ENCODE results near the gene ADH5. TPM values are rescaled to one million over a fixed set of nuclear protein-coding genes. Genes with fewer than 3 reads are reported as not detected.

The ADH5 gene
- total RNA-seq = 100 to 1,000 TPM; 111 to 158 TPM
- polyA plus RNA-seq (ENCODE audit: insufficient read length in 2 of 2) = 100 to 1,000 TPM; 127 to 132 TPM
- long read RNA-seq, donor 1, transcript ADH5-201 (9 exons, 2,615 nt) = major isoform, 32 of 82 reads
- long read RNA-seq, donor 1, partial matches to known transcripts = 47 of 82 reads
- long read RNA-seq, donor 1, other reads (novel, unspliced or antisense) = 0 of 82 reads
- long read RNA-seq, donor 2, transcript ADH5-201 (9 exons, 2,615 nt) = major isoform, 13 of 13 reads
- long read RNA-seq, donor 2, partial matches to known transcripts = 0 of 13 reads
- long read RNA-seq, donor 2, other reads (novel, unspliced or antisense) = 0 of 13 reads
- long read RNA-seq, donor 3, transcript ADH5-201 (9 exons, 2,615 nt) = major isoform, 11 of 22 reads
- long read RNA-seq, donor 3, partial matches to known transcripts = 10 of 22 reads
- long read RNA-seq, donor 3, other reads (novel, unspliced or antisense) = 0 of 22 reads
- long read RNA-seq, donor 4, transcript ADH5-210 (7 exons, 1,475 nt) = minor isoform, 5 of 329 reads
- long read RNA-seq, donor 4, transcript ADH5-201 (9 exons, 2,615 nt) = major isoform, 75 of 329 reads
- long read RNA-seq, donor 4, partial matches to known transcripts = 234 of 329 reads
- long read RNA-seq, donor 4, other reads (novel, unspliced or antisense) = 11 of 329 reads

GRCh38 chr4:99088481-99089365, at the start of gene ADH5:
Gene ADH5 (minus strand): TSS chr4:99088788. CDS start chr4:99088700, 88 bp downstream.
- H3K36me3 ChIP-seq (ENCODE audit: control insufficient read depth, insufficient read depth, low read length) = peaks cover 7% of the 10 kb centered on the region
- H3K27me3 ChIP-seq (ENCODE audit: control insufficient read depth, insufficient read depth, low read length) = no peaks in the 10 kb centered on the region
- H3K9me3 ChIP-seq (ENCODE audit: control insufficient read depth, insufficient read depth, low read length) = no peaks in the 10 kb centered on the region
- H3K4me3 ChIP-seq (ENCODE audit: low read depth, low read length) = peak within 1 kb of the TSS; percentile 95
- 0% methylated on average over 50 of the region's 53 CpGs for WGBS (ENCODE audit: insufficient coverage)
- peak; percentile 65 to 96 (median 77) for DNase-seq (ENCODE audit: low read depth in 4 of 6, low spot score in 6 of 6)
- peaks cover 14% of the 10 kb centered on the region for H3K4me1 ChIP-seq (ENCODE audit: control insufficient read depth, insufficient read depth, low read length)
- H3K27ac ChIP-seq (ENCODE audit: low read depth, low read length) = peak within 1 kb of the TSS; percentile 98

DNA sequence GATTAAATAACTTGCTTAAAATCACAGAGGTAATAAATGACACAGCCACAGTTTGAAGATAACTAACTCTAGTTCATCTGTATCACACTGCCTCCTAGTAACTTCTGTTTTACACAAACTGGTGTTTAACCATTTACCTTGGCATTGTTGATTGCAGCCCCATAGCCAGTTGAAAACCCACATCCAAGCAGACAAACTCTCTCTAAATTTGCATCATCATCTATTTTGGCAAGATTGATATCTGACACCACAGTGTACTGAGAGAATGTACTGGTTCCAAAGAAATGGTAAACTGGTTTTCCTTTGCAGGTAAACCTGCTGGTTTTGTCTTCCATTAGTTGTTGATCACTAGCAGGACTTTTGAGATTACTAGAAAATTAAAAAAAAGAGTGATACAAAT, 47.7 kb upstream of the ADH5 start:
- H3K4me1 ChIP-seq (ENCODE audit: control insufficient read depth, insufficient read depth, low read length) = no peaks in the 10 kb centered on the region
- no peak overlapping the region for H3K27ac ChIP-seq (ENCODE audit: low read depth, low read length)
- H3K36me3 ChIP-seq (ENCODE audit: control insufficient read depth, insufficient read depth, low read length) = no peaks in the 10 kb centered on the region
- no peak overlapping the region for H3K4me3 ChIP-seq (ENCODE audit: low read depth, low read length)
- H3K27me3 ChIP-seq (ENCODE audit: control insufficient read depth, insufficient read depth, low read length) = no peaks in the 10 kb centered on the region
- H3K9me3 ChIP-seq (ENCODE audit: control insufficient read depth, insufficient read depth, low read length) = no peaks in the 10 kb centered on the region
- no peak for DNase-seq (ENCODE audit: low read depth in 4 of 6, low spot score in 6 of 6)

DNA sequence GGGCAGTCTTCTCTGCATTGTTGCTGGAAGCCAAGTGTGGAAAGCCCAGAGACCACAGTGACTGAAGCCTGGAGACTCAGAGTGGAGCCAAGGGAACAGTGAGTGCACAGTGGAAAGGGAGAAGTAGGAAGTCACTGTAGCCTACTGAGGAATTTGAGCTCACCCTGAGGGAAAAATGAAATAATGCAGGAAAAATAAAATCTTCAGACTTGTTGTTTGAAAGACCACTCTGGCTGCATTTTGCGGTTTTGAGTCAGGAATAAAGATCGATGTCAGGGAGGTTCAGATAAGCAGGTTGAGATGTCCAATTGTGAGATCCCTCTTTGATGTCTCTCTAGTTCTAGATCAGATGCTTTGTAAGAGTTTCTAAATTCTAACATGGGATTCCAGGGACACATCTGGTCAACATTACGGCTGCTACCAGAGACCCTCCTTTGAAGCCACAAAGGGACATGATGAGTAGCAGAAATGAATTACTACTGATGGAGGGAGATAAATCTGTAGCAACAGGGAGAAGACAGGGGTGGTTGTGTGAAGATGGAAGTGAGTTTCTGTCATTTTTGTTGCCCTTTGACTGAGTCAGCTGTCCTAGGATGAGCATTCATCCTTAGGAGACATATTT, 47.1 kb upstream of the ADH5 start:
- 67% methylated on average over 3 of the region's 3 CpGs for WGBS (ENCODE audit: insufficient coverage)
- H3K36me3 ChIP-seq (ENCODE audit: control insufficient read depth, insufficient read depth, low read length) = no peaks in the 10 kb centered on the region

GRCh38 chr4:99134586-99134985, 46.0 kb upstream of the ADH5 start:
- Histone ChIP-seq H3K36me3 (ENCODE audit: control insufficient read depth, insufficient read depth, low read length) (no peaks in the 10 kb centered on the region), H3K4me3 (ENCODE audit: low read depth, low read length) (no peak overlapping the region), H3K9me3 (ENCODE audit: control insufficient read depth, insufficient read depth, low read length) (no peaks in the 10 kb centered on the region), H3K27ac (ENCODE audit: low read depth, low read length) (no peak overlapping the region), H3K27me3 (ENCODE audit: control insufficient read depth, insufficient read depth, low read length) (no peaks in the 10 kb centered on the region), H3K4me1 (ENCODE audit: control insufficient read depth, insufficient read depth, low read length) (no peaks in the 10 kb centered on the region)
- 100% methylated on average over 1 of the region's 3 CpGs for WGBS (ENCODE audit: insufficient coverage)
- DNase-seq (ENCODE audit: low read depth in 4 of 6, low spot score in 6 of 6) = no peak

More for the DNA sequence above, 47.1 kb upstream of the ADH5 start:
- H3K9me3 ChIP-seq (ENCODE audit: control insufficient read depth, insufficient read depth, low read length) = no peaks in the 10 kb centered on the region
- no peaks in the 10 kb centered on the region for H3K27me3 ChIP-seq (ENCODE audit: control insufficient read depth, insufficient read depth, low read length)
- no peak for DNase-seq (ENCODE audit: low read depth in 4 of 6, low spot score in 6 of 6)
- H3K4me3 ChIP-seq (ENCODE audit: low read depth, low read length) = no peak overlapping the region
- no peak overlapping the region for H3K27ac ChIP-seq (ENCODE audit: low read depth, low read length)
- H3K4me1 ChIP-seq (ENCODE audit: control insufficient read depth, insufficient read depth, low read length) = no peaks in the 10 kb centered on the region

DNA sequence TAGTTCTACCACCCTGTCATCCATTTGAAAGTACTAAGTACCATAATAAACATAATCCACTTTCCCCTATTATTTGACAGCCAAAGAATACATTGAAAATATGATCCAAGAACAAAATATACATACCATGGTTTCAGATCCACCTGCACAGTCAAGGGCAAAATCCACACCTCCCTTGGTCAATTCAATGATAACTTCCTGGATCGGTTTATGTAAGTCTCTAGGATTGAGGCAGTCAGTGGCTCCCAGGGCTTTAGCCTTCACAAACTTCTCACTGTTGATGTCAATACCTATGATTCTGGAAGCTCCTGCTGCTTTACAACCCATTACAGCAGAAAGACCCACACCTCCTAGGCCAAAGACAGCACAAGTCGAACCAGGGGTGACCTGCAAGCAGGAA, 42.8 kb upstream of the ADH5 start:
- Histone ChIP-seq H3K4me3 (ENCODE audit: low read depth, low read length) (no peak overlapping the region), H3K27me3 (ENCODE audit: control insufficient read depth, insufficient read depth, low read length) (no peaks in the 10 kb centered on the region), H3K9me3 (ENCODE audit: control insufficient read depth, insufficient read depth, low read length) (no peaks in the 10 kb centered on the region), H3K27ac (ENCODE audit: low read depth, low read length) (no peak overlapping the region), H3K4me1 (ENCODE audit: control insufficient read depth, insufficient read depth, low read length) (no peaks in the 10 kb centered on the region), H3K36me3 (ENCODE audit: control insufficient read depth, insufficient read depth, low read length) (no peaks in the 10 kb centered on the region)
- no peak for DNase-seq (ENCODE audit: low read depth in 4 of 6, low spot score in 6 of 6)
- WGBS (ENCODE audit: insufficient coverage) = no CpG with 5 or more reads among the region's 2 CpGs

DNA sequence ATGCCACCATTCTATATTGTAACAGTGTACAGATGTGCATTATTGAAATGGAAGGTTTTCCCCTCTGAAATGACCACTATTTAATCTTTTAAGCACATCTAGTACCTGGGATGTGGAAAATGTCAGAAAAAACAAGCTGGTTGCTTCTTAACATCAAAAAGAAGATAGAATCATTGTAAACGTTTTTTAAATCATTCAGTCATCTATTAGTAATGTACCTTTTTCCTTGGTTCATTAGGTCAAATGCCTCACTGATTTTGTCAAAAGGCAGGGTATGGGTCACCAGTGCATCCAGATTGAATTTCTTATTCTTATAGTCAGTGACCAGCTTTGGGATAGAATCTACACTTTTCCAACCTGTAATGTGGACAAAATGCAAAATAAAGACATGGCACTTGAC, 37.8 kb upstream of the ADH5 start:
- no CpG with 5 or more reads among the region's 1 CpG for WGBS (ENCODE audit: insufficient coverage)
- no peak for DNase-seq (ENCODE audit: low read depth in 4 of 6, low spot score in 6 of 6)
- H3K4me1 ChIP-seq (ENCODE audit: control insufficient read depth, insufficient read depth, low read length) = no peaks in the 10 kb centered on the region

GRCh38 chr4:99121008-99121407, 32.4 kb upstream of the ADH5 start:
- Histone ChIP-seq H3K4me3 (ENCODE audit: low read depth, low read length) (no peak overlapping the region), H3K27ac (ENCODE audit: low read depth, low read length) (no peak overlapping the region), H3K27me3 (ENCODE audit: control insufficient read depth, insufficient read depth, low read length) (no peaks in the 10 kb centered on the region), H3K36me3 (ENCODE audit: control insufficient read depth, insufficient read depth, low read length) (no peaks in the 10 kb centered on the region), H3K9me3 (ENCODE audit: control insufficient read depth, insufficient read depth, low read length) (no peaks in the 10 kb centered on the region), H3K4me1 (ENCODE audit: control insufficient read depth, insufficient read depth, low read length) (no peaks in the 10 kb centered on the region)
- 89% methylated on average over 4 of the region's 4 CpGs for WGBS (ENCODE audit: insufficient coverage)
- no peak for DNase-seq (ENCODE audit: low read depth in 4 of 6, low spot score in 6 of 6)

More for the DNA sequence above, 37.8 kb upstream of the ADH5 start:
- no peak overlapping the region for H3K27ac ChIP-seq (ENCODE audit: low read depth, low read length)
- H3K4me3 ChIP-seq (ENCODE audit: low read depth, low read length) = no peak overlapping the region
- H3K27me3 ChIP-seq (ENCODE audit: control insufficient read depth, insufficient read depth, low read length) = no peaks in the 10 kb centered on the region
- H3K9me3 ChIP-seq (ENCODE audit: control insufficient read depth, insufficient read depth, low read length) = no peaks in the 10 kb centered on the region
- no peaks in the 10 kb centered on the region for H3K36me3 ChIP-seq (ENCODE audit: control insufficient read depth, insufficient read depth, low read length)

- no peak overlapping the region for H3K4me3 ChIP-seq (ENCODE audit: low read depth, low read length)
- no peaks in the 10 kb centered on the region for H3K4me1 ChIP-seq (ENCODE audit: control insufficient read depth, insufficient read depth, low read length)
- no peaks in the 10 kb centered on the region for H3K36me3 ChIP-seq (ENCODE audit: control insufficient read depth, insufficient read depth, low read length)
- H3K9me3 ChIP-seq (ENCODE audit: control insufficient read depth, insufficient read depth, low read length) = no peaks in the 10 kb centered on the region
- no peak for DNase-seq (ENCODE audit: low read depth in 4 of 6, low spot score in 6 of 6)
- no peaks in the 10 kb centered on the region for H3K27me3 ChIP-seq (ENCODE audit: control insufficient read depth, insufficient read depth, low read length)
- WGBS (ENCODE audit: insufficient coverage) = 100% methylated on average over 3 of the region's 5 CpGs
- H3K27ac ChIP-seq (ENCODE audit: low read depth, low read length) = no peak overlapping the region
These were observed 31.9 kb upstream of the ADH5 start for GRCh38 chr4:99120501-99120900.

Measured in spinal cord (tissue), 10 donors.